Upper lobe of left lung (tissue), 6 donors: Measurements from ENCODE around the gene IRAK1. TPM values are rescaled to one million over a fixed set of nuclear protein-coding genes. Genes with fewer than 3 reads are reported as not detected.
A peak's percentile ranks its signal among the peaks of the same experiment; 100 is the strongest.

ENCODE experiments used
- ATAC-seq, 2 donors: fragments of 200-7000 bp; cut with Tn5 transposase; one replicate each; pipeline ENCODE4 v1.9.1; 2022; ENCODE audit warnings: mild to moderate bottlenecking in 2 of 2, moderate library complexity in 2 of 2; ENCODE audit not compliant: low FRiP score in 2 of 2
- DNase-seq, 2 donors: peaks; one replicate each; pipeline ENCODE4 v3.0.0-alpha.2; 2019 to 2020
- H3K27ac ChIP-seq, 4 donors: fragments of 200-600 bp; sonication (generic); one replicate each; pipeline ENCODE4 v1.5.1; 2016 to 2019
- H3K27me3 ChIP-seq, 4 donors: fragments of 200-600 bp; sonication (generic); one replicate each; pipeline ENCODE4 v1.5.1; 2017 to 2019
- H3K36me3 ChIP-seq, 4 donors: fragments of 200-600 bp; sonication (generic); one replicate each; pipeline ENCODE4 v1.5.1; 2016 to 2019
- H3K4me1 ChIP-seq, 4 donors: fragments of 200-600 bp; sonication (generic); one replicate each; pipeline ENCODE4 v1.5.1; 2018 to 2019
- H3K4me3 ChIP-seq, 4 donors: fragments of 200-600 bp; sonication (generic); one replicate each; pipeline ENCODE4 v1.5.1; 2017 to 2019; ENCODE audit warnings: mild to moderate bottlenecking in 2 of 4, moderate library complexity in 1 of 4
- H3K9me3 ChIP-seq, 4 donors: fragments of 200-600 bp; sonication (generic); one replicate each; pipeline ENCODE4 v1.5.1; 2018 to 2019
- EP300 ChIP-seq, 4 donors: sonication (generic); formaldehyde crosslinking; IDR thresholded peaks; one replicate each; pipeline ENCODE4 v1.5.1; 2017; ENCODE audit warnings: antibody characterized with exemption in 4 of 4, control low read depth in 2 of 4
- POLR2A ChIP-seq, 4 donors: fragments of 450-650 bp; IDR thresholded peaks; one replicate each; pipeline ENCODE4 v1.5.1; 2016 to 2017; ENCODE audit warnings: antibody characterized with exemption in 4 of 4, mild to moderate bottlenecking in 2 of 4
- POLR2AphosphoS5 ChIP-seq, 2 donors: sonication (generic); formaldehyde crosslinking; IDR thresholded peaks; one replicate each; pipeline ENCODE4 v1.5.1; 2017; ENCODE audit warnings: antibody characterized with exemption in 2 of 2
- WGBS, 2 donors: methylation state at CpG; one replicate each; pipeline ENCODE4 v1.1.5; 2017 to 2018; 5-methylcytosine and 5-hydroxymethylcytosine counted together
- total RNA-seq, 6 donors: library from RNA; depleted of rRNA in 4 of 6; stranded (reverse); fragments of >200 nt in 4 of 6; gene quantifications; one replicate each; pipeline versions ENCODE4 v1.1.0 to v1.2.1, GENCODE V29; 2016 to 2021
- TF ChIP-seq, protein P1 (sequence below), 6 experiments: fragments of 450-650 bp in 4 of 6; fragments of 200-600 bp in 2 of 6; sonication (generic) in 2 of 6; IDR thresholded peaks; one replicate each; pipeline ENCODE4 v1.5.1; 2016 to 2019; ENCODE audit warnings: antibody characterized with exemption in 6 of 6
- donor health status: DM: no; HTN: no; CAD: no; lungs with moderate emphysema.
- donor health status: DM: no; HTN: yes; CAD: no; lungs with severe emphysema.

IRAK1 gene
- total RNA-seq, 6 donors from 2014 or later, result 49.4 to 236 (median 125) TPM

DNA sequence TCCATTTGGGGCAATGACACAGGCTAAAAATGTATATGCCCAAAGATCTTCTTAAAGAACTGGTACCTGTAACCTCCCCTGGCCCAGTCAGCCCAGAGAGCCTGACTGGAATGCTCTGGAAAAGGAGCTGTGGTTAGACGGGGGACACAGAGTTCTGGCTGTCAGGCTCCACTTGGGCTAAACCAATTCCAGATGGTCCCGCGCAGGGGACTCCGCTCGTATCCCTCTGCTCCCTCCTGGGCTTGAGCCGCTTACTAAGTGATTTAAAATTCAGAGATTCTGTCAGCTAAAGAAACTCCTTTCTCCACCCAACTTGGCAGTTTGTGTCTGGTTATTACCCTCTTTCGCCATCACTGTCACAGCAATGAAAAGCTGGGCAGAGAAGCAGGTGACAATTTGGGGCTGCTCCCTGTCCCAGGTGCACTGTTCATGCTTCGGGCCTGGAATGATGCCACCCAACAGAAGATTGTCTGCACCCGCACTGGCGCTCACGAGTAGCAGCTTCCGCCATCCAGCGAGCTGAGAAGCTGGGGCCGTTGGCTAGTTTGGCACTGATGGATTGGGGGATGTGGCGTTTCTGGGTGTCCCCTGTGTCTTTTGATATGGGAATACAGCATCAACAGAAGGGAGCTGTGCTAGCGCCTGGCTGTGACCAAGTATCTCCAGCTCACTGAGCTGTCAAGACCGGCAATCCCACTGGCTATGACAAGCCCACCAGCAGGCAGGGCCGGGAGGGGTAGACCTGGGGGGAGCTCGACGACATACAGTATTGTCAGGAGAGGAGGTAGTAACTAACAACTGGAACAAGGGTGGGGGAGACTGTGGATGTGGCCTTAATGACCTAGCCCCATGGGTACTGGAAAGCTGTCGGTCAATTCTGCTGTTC lies 6.7 kb upstream of the IRAK1 start:
- WGBS, 2 donors, result 91% methylated on average over 12 to 21 of the region's 21 CpGs
- Histone ChIP-seq H3K4me3 (no peak overlapping the region), H3K9me3 (no peaks in the 10 kb centered on the region), H3K27ac (no peak overlapping the region), H3K27me3 (no peaks in the 10 kb centered on the region), H3K4me1 (no peaks in the 10 kb centered on the region), H3K36me3 (peaks cover 0 to 44% (median 16%) of the 10 kb centered on the region in 4 donors)
- DNase-seq, result no peak
- TF ChIP-seq POLR2A (IDR thresholded peaks at IDR 0.05) (no peak), EP300 (IDR thresholded peaks at IDR 0.05) (no peak), POLR2AphosphoS5 (IDR thresholded peaks at IDR 0.05) (no peak)
- TF ChIP-seq, protein P1, sequence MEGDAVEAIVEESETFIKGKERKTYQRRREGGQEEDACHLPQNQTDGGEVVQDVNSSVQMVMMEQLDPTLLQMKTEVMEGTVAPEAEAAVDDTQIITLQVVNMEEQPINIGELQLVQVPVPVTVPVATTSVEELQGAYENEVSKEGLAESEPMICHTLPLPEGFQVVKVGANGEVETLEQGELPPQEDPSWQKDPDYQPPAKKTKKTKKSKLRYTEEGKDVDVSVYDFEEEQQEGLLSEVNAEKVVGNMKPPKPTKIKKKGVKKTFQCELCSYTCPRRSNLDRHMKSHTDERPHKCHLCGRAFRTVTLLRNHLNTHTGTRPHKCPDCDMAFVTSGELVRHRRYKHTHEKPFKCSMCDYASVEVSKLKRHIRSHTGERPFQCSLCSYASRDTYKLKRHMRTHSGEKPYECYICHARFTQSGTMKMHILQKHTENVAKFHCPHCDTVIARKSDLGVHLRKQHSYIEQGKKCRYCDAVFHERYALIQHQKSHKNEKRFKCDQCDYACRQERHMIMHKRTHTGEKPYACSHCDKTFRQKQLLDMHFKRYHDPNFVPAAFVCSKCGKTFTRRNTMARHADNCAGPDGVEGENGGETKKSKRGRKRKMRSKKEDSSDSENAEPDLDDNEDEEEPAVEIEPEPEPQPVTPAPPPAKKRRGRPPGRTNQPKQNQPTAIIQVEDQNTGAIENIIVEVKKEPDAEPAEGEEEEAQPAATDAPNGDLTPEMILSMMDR (IDR thresholded peaks at IDR 0.05), result no peak
- no peak for ATAC-seq

DNA sequence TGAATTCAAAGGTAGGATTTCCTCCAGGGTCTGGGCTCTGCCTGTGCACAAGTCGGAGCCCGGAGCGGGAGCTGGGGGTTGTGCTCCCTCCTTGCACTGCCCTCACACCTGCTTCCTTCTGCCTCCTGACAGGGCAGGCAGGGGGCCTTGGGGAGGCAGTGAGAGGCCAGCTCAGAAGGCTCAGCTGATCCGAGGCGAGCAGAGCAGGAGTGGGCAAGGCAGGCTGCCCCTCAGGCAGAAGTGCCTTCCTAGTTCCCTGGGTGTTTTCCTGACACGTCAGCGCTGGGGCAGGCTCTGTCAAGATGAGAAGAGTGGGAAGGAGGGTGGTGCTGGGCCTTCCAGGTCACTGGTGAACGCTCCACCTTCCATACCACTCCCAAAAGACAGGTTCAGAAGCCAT lies 5.5 kb upstream of the IRAK1 start:
- peaks cover 0 to 32% (median 6%) of the 10 kb centered on the region in 4 donors for H3K36me3 ChIP-seq
- no peaks in the 10 kb centered on the region for H3K9me3 ChIP-seq
- H3K4me3 ChIP-seq, result no peak overlapping the region
- WGBS, 2 donors, result 70 to 71% methylated on average over 1 to 8 of the region's 8 CpGs
- H3K4me1 ChIP-seq, result peaks cover 0 to 10% (median 4%) of the 10 kb centered on the region in 4 donors
- ATAC-seq, result peak in 1 of 2 donors; percentile 12
- no peaks in the 10 kb centered on the region for H3K27me3 ChIP-seq
- no peak overlapping the region for H3K27ac ChIP-seq
- no peak for DNase-seq
- no peak for TF ChIP-seq EP300 (IDR thresholded peaks at IDR 0.05)
- TF ChIP-seq, protein P1 (IDR thresholded peaks at IDR 0.05), result no peak
- no peak for TF ChIP-seq POLR2A (IDR thresholded peaks at IDR 0.05)

DNA sequence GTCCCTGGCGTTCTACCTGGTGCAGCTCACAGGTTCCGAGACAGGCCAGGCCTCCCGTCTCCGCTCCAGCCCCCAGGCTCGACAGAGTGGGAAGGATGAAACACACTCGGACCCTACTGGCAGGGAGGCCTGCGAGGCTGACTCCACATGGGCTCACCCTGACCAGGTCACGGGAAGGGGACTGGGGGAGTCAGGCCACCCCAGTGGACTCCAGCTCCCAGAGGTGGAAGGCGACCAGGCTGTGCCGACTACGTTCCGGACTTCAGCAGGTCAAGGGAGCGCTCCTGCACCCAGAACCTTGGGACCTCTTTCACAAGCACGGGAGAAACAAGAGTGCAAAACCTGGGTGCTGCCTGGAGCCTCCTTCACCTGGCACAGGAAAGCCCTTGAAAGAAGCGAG lies 4.6 kb upstream of the IRAK1 start:
- peaks cover 0 to 13% (median 4%) of the 10 kb centered on the region in 4 donors for H3K4me1 ChIP-seq
- no peak for ATAC-seq
- no peak overlapping the region for H3K27ac ChIP-seq
- H3K27me3 ChIP-seq, result no peaks in the 10 kb centered on the region
- H3K4me3 ChIP-seq, result no peak overlapping the region
- TF ChIP-seq EP300 (IDR thresholded peaks at IDR 0.05) (no peak), POLR2AphosphoS5 (IDR thresholded peaks at IDR 0.05) (no peak), POLR2A (IDR thresholded peaks at IDR 0.05) (no peak)
- TF ChIP-seq, protein P1 (IDR thresholded peaks at IDR 0.05), result no peak
- no peaks in the 10 kb centered on the region for H3K9me3 ChIP-seq
- peaks cover 0 to 23% (median 1%) of the 10 kb centered on the region in 4 donors for H3K36me3 ChIP-seq
- no peak for DNase-seq
- 87 to 91% methylated on average over 9 to 15 of the region's 15 CpGs for WGBS, 2 donors

DNA sequence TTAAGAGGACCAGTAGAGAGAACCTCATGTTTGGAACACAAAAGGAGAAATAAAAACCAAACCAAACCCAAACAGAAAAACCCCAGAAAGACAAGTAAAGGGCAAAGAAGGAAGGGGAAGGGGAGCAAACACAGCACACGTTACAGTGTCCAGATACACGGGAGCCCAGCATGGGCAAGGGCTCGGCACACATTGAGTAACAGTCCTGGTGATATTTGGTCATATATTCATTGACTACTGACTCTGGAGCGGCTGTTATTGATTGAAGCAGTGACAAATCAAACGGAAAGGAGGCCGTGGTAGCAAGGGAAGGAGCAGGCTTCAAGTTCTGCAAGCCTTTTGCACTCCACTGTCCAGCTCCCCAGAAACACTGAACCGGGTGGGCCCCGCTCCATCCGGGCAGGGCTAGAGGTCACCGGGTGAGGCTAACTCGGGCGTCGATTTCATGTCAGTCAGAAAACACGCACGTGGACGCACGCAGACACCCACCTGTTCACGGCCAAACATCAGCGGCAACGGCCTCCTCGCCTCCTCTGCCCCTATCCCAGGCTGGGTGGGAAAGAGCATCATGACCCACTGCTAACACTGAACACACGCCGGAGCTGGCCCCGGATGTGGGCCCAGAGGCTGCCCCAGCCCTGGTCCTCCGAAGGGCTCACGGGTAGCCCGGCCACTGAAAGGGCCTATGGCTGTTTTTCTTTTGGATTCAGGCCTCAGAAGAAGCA lies 3.7 kb upstream of the IRAK1 start:
- Histone ChIP-seq H3K4me3 (no peak overlapping the region), H3K9me3 (no peaks in the 10 kb centered on the region), H3K27me3 (no peaks in the 10 kb centered on the region), H3K27ac (no peak overlapping the region), H3K36me3 (peaks cover 0 to 16% (median 0%) of the 10 kb centered on the region in 4 donors), H3K4me1 (peaks cover 0 to 21% (median 7%) of the 10 kb centered on the region in 4 donors)
- no peak for TF ChIP-seq POLR2A (IDR thresholded peaks at IDR 0.05)
- TF ChIP-seq, protein P1 (IDR thresholded peaks at IDR 0.05), result no peak
- TF ChIP-seq EP300 (IDR thresholded peaks at IDR 0.05), result no peak
- no peak for TF ChIP-seq POLR2AphosphoS5 (IDR thresholded peaks at IDR 0.05)
- DNase-seq (no peak), ATAC-seq (no peak)
- WGBS, 2 donors, result 83 to 85% methylated on average over 19 to 27 of the region's 27 CpGs
